ENCODE measurements around the gene CPNE7. TPM values are rescaled to one million over a fixed set of nuclear protein-coding genes. Genes with fewer than 3 reads are reported as not detected.

The CPNE7 gene
- total and polyA plus RNA-seq, 2 of the 13 experiments (the other 11 are each of a cell fraction or from before 2014, with no cell fraction given), result 0.59 TPM; not detected in 1

DNA sequence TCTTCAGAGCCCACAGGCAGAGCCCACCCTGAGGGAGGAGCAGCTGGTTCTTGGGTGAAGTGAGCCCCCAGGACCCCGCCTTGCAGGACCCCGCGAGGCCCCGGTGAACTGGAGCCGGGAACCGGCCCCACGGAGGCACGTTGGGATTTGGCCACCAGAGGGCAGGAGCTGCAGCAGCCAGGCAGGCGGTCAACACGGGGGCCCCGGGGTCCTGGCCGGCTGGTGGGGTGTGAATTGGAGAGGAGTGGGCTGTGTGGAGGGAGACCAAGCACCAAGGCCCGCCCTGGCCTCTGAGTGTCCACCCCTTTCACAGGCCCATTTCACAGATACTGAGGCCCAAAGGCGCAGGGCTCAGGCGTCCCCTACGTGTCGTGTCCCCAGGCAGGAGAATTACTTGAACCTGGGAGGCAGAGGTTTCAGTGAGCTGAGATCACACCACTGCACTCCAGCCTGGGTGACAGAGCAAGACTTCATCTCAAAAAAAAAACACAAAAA lies 40.1 kb downstream of the CPNE7 start (continued):
- TF ChIP-seq ZBTB40 (IDR thresholded peaks at IDR 0.05), result no peak
- TF ChIP-seq ZBTB40 (CRISPR knock-in tag; IDR thresholded peaks at IDR 0.05), result peak; percentile 27; the same call in 1 of the 2 replicates
- TF ChIP-seq ZNF616 (CRISPR knock-in tag; IDR thresholded peaks at IDR 0.05; ENCODE audit: low read depth), result no peak
- TF ChIP-seq GZF1 (CRISPR knock-in tag; IDR thresholded peaks at IDR 0.05), result no peak
- no peak for TF ChIP-seq ZNF510 (CRISPR knock-in tag; IDR thresholded peaks at IDR 0.05; ENCODE audit: low read depth)
- no peak for TF ChIP-seq ZNF292 (CRISPR knock-in tag; IDR thresholded peaks at IDR 0.05; ENCODE audit: borderline replicate concordance, low read depth)
- TF ChIP-seq, protein P1, sequence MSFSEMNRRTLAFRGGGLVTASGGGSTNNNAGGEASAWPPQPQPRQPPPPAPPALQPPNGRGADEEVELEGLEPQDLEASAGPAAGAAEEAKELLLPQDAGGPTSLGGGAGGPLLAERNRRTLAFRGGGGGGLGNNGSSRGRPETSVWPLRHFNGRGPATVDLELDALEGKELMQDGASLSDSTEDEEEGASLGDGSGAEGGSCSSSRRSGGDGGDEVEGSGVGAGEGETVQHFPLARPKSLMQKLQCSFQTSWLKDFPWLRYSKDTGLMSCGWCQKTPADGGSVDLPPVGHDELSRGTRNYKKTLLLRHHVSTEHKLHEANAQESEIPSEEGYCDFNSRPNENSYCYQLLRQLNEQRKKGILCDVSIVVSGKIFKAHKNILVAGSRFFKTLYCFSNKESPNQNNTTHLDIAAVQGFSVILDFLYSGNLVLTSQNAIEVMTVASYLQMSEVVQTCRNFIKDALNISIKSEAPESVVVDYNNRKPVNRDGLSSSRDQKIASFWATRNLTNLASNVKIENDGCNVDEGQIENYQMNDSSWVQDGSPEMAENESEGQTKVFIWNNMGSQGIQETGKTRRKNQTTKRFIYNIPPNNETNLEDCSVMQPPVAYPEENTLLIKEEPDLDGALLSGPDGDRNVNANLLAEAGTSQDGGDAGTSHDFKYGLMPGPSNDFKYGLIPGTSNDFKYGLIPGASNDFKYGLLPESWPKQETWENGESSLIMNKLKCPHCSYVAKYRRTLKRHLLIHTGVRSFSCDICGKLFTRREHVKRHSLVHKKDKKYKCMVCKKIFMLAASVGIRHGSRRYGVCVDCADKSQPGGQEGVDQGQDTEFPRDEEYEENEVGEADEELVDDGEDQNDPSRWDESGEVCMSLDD (CRISPR knock-in tag; IDR thresholded peaks at IDR 0.05; ENCODE audit: borderline replicate concordance), result no peak
- no peak for TF ChIP-seq PRMT3 (CRISPR knock-in tag; IDR thresholded peaks at IDR 0.05; ENCODE audit: borderline replicate concordance, low read depth)
- TF ChIP-seq SRY (CRISPR knock-in tag; IDR thresholded peaks at IDR 0.05), result no peak
- TF ChIP-seq CHD2 (IDR thresholded peaks at IDR 0.05; ENCODE audit: low read depth, low read length), result no peak
- 0 out of 2 replicates have a peak, but pooled peaks have one; percentile 31 for TF ChIP-seq ZFP90 (CRISPR knock-in tag; IDR thresholded peaks at IDR 0.05; ENCODE audit: borderline replicate concordance)
- TF ChIP-seq HOXA3 (CRISPR knock-in tag; IDR thresholded peaks at IDR 0.05), result peak; percentile 54; the same call in 1 of the 2 replicates
- 0 out of 2 replicates have a peak, but pooled peaks have one; percentile 27 for TF ChIP-seq ZNF235 (CRISPR knock-in tag; IDR thresholded peaks at IDR 0.05; ENCODE audit: borderline replicate concordance)

Data from HepG2 (cell line).